HL-60 (cell line): ENCODE results near the gene TSPYL6.

Experiments used
- GABPA ChIP-seq: IDR thresholded peaks from 2 replicates; pipeline ENCODE4 v1.6.1; 2012; ENCODE audit warnings: low read depth
- REST ChIP-seq: IDR thresholded peaks from 2 replicates; pipeline ENCODE4 v1.6.1; 2012; ENCODE audit warnings: low read depth; ENCODE audit not compliant: insufficient replicate concordance
- TF ChIP-seq, protein P1 (sequence below): IDR thresholded peaks from one replicate; pipeline ENCODE4 v1.5.1; 2011; ENCODE audit warnings: low read length, control low read depth, inconsistent platforms; ENCODE audit not compliant: insufficient read depth

DNA sequence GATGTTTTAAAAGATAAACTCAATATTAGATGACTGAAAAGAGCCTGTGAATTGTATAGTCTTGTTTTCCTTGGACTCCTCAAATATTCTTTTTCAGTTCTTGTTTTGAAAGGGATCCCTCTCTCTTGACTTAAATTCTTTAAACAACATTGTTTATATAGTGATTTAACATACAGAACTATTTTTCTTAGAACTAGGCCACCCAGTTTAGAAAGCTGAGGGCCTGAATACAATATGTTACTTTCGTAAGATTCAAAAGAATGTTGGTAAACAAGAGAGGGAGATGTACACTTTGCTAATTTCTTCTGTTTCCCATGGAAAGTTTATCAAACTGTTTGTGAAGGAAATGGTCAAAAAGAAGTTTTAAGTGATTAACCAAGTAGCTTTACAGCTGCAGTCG, 5.5 kb upstream of the TSPYL6 start:
- TF ChIP-seq, protein P1, sequence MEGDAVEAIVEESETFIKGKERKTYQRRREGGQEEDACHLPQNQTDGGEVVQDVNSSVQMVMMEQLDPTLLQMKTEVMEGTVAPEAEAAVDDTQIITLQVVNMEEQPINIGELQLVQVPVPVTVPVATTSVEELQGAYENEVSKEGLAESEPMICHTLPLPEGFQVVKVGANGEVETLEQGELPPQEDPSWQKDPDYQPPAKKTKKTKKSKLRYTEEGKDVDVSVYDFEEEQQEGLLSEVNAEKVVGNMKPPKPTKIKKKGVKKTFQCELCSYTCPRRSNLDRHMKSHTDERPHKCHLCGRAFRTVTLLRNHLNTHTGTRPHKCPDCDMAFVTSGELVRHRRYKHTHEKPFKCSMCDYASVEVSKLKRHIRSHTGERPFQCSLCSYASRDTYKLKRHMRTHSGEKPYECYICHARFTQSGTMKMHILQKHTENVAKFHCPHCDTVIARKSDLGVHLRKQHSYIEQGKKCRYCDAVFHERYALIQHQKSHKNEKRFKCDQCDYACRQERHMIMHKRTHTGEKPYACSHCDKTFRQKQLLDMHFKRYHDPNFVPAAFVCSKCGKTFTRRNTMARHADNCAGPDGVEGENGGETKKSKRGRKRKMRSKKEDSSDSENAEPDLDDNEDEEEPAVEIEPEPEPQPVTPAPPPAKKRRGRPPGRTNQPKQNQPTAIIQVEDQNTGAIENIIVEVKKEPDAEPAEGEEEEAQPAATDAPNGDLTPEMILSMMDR, result no peak
- TF ChIP-seq GABPA (no peak), REST (no peak)
